ENCODE results near the gene DOCK7.

DOCK7 gene

DNA sequence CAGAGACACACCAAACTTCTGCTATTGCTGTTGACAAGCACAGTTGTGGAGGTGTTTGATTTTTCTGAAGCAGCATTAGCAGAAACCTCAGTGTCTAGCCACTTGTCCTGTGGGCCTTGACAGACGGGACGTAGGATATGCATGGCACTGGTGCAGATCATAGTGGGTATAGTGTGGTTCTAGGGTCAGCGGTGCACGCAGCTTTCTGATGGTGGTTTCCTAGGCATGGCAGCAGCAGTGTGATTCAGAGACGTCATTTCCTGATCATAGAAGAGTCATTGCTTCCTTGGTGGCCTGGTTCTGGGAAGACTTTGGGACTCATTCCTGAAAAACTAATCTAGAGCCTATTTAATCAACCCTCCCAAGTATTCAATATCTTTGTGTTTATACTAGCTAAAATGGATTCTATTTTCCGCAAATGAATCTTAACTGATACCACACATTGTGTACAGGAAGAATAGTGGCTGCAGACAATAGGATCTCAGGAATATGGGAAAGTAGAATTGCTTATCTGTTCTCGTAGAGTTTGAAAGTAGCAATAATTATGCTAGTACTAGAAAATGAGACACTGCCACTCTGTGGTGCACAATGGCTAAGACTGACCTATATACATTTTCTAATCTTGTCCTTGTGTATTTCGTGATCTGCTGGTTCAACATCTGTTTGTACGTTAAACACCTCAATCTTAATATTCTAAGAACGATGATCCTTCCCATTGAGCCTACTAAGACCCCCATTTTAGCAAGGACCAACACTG, 254.1 kb downstream of the DOCK7 start:
- TF ChIP-seq CTCF (IDR thresholded peaks at IDR 0.05; ENCODE audit: low read depth, low read length, missing control alignments) = no peak
- no peak overlapping the region for H3K4me3 ChIP-seq (ENCODE audit: low read depth, low read length)
- in situ Hi-C loops (cut with HindIII; ENCODE audit: low sequenced_read_pairs) = no loop called here
- no peak for DNase-seq (ENCODE audit: low read depth)

- DNase-seq (ENCODE audit: low read depth) = no peak
- in situ Hi-C loops (cut with HindIII; ENCODE audit: low sequenced_read_pairs) = no loop called here
- TF ChIP-seq CTCF (IDR thresholded peaks at IDR 0.05; ENCODE audit: low read depth, low read length, missing control alignments) = no peak
- no peak overlapping the region for H3K4me3 ChIP-seq (ENCODE audit: low read depth, low read length)
Observed at GRCh38 chr1:62429581-62429980, 258.6 kb downstream of the DOCK7 start.

DNA sequence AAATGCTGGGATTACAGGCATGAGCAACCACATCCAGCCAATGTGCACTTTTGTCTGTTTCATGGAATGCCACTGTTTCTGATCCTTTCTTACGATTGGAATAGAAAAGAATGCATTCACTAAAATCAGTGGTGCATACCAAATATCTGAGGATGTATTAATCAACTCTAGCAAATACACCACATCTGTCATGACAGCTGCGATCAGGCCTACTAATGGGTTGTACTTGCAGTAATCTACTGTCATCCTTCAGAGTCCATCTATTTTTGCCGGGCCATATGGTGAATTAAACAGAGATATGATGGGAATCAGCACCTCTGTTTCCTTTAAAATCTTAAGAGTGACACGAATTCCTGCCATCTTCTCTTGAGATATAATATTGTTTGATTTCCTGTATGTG, 259.8 kb downstream of the DOCK7 start:
- no peak for TF ChIP-seq CTCF (IDR thresholded peaks at IDR 0.05; ENCODE audit: low read depth, low read length, missing control alignments)
- no peak for DNase-seq (ENCODE audit: low read depth)
- no peak overlapping the region for H3K4me3 ChIP-seq (ENCODE audit: low read depth, low read length)
- in situ Hi-C loops (cut with HindIII; ENCODE audit: low sequenced_read_pairs) = no loop called here

DNA sequence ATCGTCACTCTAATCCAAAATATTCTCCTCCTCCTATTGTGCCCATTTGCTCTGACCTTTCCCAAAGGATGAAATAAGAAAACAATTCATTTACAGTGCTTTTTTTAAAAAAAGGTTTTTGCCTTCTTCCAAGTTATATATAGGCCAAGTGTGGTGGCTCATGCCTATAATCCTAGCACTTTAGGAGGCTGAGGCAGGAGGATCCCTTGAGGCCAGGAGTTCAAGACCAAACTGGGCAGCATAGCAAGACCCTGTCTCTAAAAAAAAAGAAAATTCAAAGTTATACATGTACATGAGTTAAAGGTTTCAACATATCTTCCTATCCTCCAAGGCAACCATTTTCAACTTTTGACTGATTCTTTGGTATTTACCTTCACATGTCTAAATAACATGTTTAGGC, 261.4 kb downstream of the DOCK7 start:
- DNase-seq (ENCODE audit: low read depth) = no peak
- in situ Hi-C loops (cut with HindIII; ENCODE audit: low sequenced_read_pairs) = no loop called here
- no peak for TF ChIP-seq CTCF (IDR thresholded peaks at IDR 0.05; ENCODE audit: low read depth, low read length, missing control alignments)
- no peak overlapping the region for H3K4me3 ChIP-seq (ENCODE audit: low read depth, low read length)

- H3K4me3 ChIP-seq (ENCODE audit: low read depth, low read length) = no peak overlapping the region
- in situ Hi-C loops (cut with HindIII; ENCODE audit: low sequenced_read_pairs) = no loop called here
- DNase-seq (ENCODE audit: low read depth) = no peak
- TF ChIP-seq CTCF (IDR thresholded peaks at IDR 0.05; ENCODE audit: low read depth, low read length, missing control alignments) = no peak
Observed at GRCh38 chr1:62426237-62426636, 261.9 kb downstream of the DOCK7 start.

- TF ChIP-seq CTCF (IDR thresholded peaks at IDR 0.05; ENCODE audit: low read depth, low read length, missing control alignments) = no peak
- DNase-seq (ENCODE audit: low read depth) = no peak
- in situ Hi-C loops (cut with HindIII; ENCODE audit: low sequenced_read_pairs) = no loop called here
- no peak overlapping the region for H3K4me3 ChIP-seq (ENCODE audit: low read depth, low read length)
Observed at GRCh38 chr1:62425041-62425440, 263.1 kb downstream of the DOCK7 start.
